Measurements from ENCODE around the gene CXCL1. TPM values are rescaled to one million over a fixed set of nuclear protein-coding genes. Genes with fewer than 3 reads are reported as not detected.

CXCL1 gene
- total RNA-seq, 1 donor from 2014 or later = 0.72 TPM

GRCh38 chr4:73864961-73865360 is 4.2 kb upstream of the CXCL1 start:
- DNase-seq (ENCODE audit: low spot score) = no peak
- Mint-ChIP-seq H3K27me3 (ENCODE audit: low read depth) (peaks cover 40% of the 10 kb centered on the region), H3K27ac (ENCODE audit: unreplicated experiment) (no peak overlapping the region), H3K9me3 (ENCODE audit: low read depth) (no peaks in the 10 kb centered on the region), H3K4me3 (ENCODE audit: unreplicated experiment) (no peak overlapping the region), H3K4me1 (ENCODE audit: low read depth) (peaks cover 34% of the 10 kb centered on the region), H3K36me3 (ENCODE audit: low read depth) (no peaks in the 10 kb centered on the region)
- TF ChIP-seq CTCF (IDR thresholded peaks at IDR 0.05) = no peak

- no peaks in the 10 kb centered on the region for H3K36me3 Mint-ChIP-seq (ENCODE audit: low read depth)
- no peak overlapping the region for H3K4me3 Mint-ChIP-seq (ENCODE audit: unreplicated experiment)
- no peaks in the 10 kb centered on the region for H3K9me3 Mint-ChIP-seq (ENCODE audit: low read depth)
- DNase-seq (ENCODE audit: low spot score) = no peak
- peaks cover 41% of the 10 kb centered on the region for H3K27me3 Mint-ChIP-seq (ENCODE audit: low read depth)
- H3K27ac Mint-ChIP-seq (ENCODE audit: unreplicated experiment) = no peak overlapping the region
- H3K4me1 Mint-ChIP-seq (ENCODE audit: low read depth) = peaks cover 30% of the 10 kb centered on the region
- TF ChIP-seq CTCF (IDR thresholded peaks at IDR 0.05) = no peak
These were observed 3.6 kb upstream of the CXCL1 start for GRCh38 chr4:73865431-73866096.

- Mint-ChIP-seq H3K27ac (ENCODE audit: unreplicated experiment) (no peak overlapping the region), H3K27me3 (ENCODE audit: low read depth) (peaks cover 45% of the 10 kb centered on the region), H3K36me3 (ENCODE audit: low read depth) (no peaks in the 10 kb centered on the region), H3K9me3 (ENCODE audit: low read depth) (no peaks in the 10 kb centered on the region), H3K4me3 (ENCODE audit: unreplicated experiment) (no peak overlapping the region), H3K4me1 (ENCODE audit: low read depth) (peaks cover 30% of the 10 kb centered on the region)
- TF ChIP-seq CTCF (IDR thresholded peaks at IDR 0.05) = no peak
- DNase-seq (ENCODE audit: low spot score) = no peak
These were observed 2.9 kb upstream of the CXCL1 start for GRCh38 chr4:73866246-73866645.

GRCh38 chr4:73867783-73868182 is 1.4 kb upstream of the CXCL1 start:
- DNase-seq (ENCODE audit: low spot score) = no peak
- Mint-ChIP-seq H3K36me3 (ENCODE audit: low read depth) (no peaks in the 10 kb centered on the region), H3K4me1 (ENCODE audit: low read depth) (peaks cover 19% of the 10 kb centered on the region), H3K27me3 (ENCODE audit: low read depth) (peaks cover 49% of the 10 kb centered on the region), H3K9me3 (ENCODE audit: low read depth) (no peaks in the 10 kb centered on the region), H3K4me3 (ENCODE audit: unreplicated experiment) (no peak overlapping the region), H3K27ac (ENCODE audit: unreplicated experiment) (no peak overlapping the region)
- no peak for TF ChIP-seq CTCF (IDR thresholded peaks at IDR 0.05)

- Mint-ChIP-seq H3K27ac (ENCODE audit: unreplicated experiment) (no peak overlapping the region), H3K27me3 (ENCODE audit: low read depth) (peaks cover 49% of the 10 kb centered on the region), H3K36me3 (ENCODE audit: low read depth) (no peaks in the 10 kb centered on the region), H3K9me3 (ENCODE audit: low read depth) (no peaks in the 10 kb centered on the region), H3K4me3 (ENCODE audit: unreplicated experiment) (peak overlapping the region; percentile 79), H3K4me1 (ENCODE audit: low read depth) (peaks cover 19% of the 10 kb centered on the region)
- no peak for TF ChIP-seq CTCF (IDR thresholded peaks at IDR 0.05)
- no peak for DNase-seq (ENCODE audit: low spot score)
These were observed 725 bp upstream of the CXCL1 start for GRCh38 chr4:73868206-73869129.

Data from chondrocyte (in vitro differentiated cells).